Subcutaneous abdominal adipose tissue (tissue), 5 donors: ENCODE results near the gene CNGA1.
"Not testable (repeated sequence)": the region's sequence is repeated elsewhere in the genome, so short reads cannot be mapped to it uniquely, and the experiment has no call there.

Experiments used
- H3K27ac ChIP-seq: one replicate; pipeline ENCODE4 v1.7.0; 2013; ENCODE audit warnings: low read depth, mild to moderate bottlenecking, inconsistent platforms, low read length, moderate library complexity
- H3K27me3 ChIP-seq, 5 donors: one replicate each; pipeline ENCODE4 v1.7.0; 2013; ENCODE audit warnings: low read length in 5 of 5, inconsistent platforms in 1 of 5; ENCODE audit not compliant: control insufficient read depth in 5 of 5, insufficient read depth in 4 of 5
- H3K36me3 ChIP-seq, 5 donors: one replicate each; pipeline ENCODE4 v1.7.0; 2013; ENCODE audit warnings: low read length in 5 of 5; ENCODE audit not compliant: control insufficient read depth in 5 of 5, insufficient read depth in 5 of 5
- H3K4me1 ChIP-seq, 5 donors: one replicate each; pipeline ENCODE4 v1.7.0; 2013; ENCODE audit warnings: low read length in 5 of 5, mild to moderate bottlenecking in 3 of 5, moderate library complexity in 1 of 5; ENCODE audit not compliant: control insufficient read depth in 5 of 5, insufficient read depth in 5 of 5
- H3K4me3 ChIP-seq, 5 donors: one replicate each; pipeline ENCODE4 v1.7.0; 2013; ENCODE audit warnings: low read length in 5 of 5, low read depth in 1 of 5
- H3K9ac ChIP-seq, 5 donors: one replicate each; pipeline ENCODE4 v1.7.0; 2013; ENCODE audit warnings: low read length in 5 of 5, mild to moderate bottlenecking in 4 of 5, moderate library complexity in 3 of 5
- H3K9me3 ChIP-seq, 5 donors: one replicate each; pipeline ENCODE4 v1.7.0; 2013; ENCODE audit warnings: low read length in 5 of 5; ENCODE audit not compliant: control insufficient read depth in 5 of 5
- donor health status: healthy.
- donor health status: healthy.
- donor health status: healthy.
- donor health status: healthy.
- donor health status: healthy.

Gene CNGA1

DNA sequence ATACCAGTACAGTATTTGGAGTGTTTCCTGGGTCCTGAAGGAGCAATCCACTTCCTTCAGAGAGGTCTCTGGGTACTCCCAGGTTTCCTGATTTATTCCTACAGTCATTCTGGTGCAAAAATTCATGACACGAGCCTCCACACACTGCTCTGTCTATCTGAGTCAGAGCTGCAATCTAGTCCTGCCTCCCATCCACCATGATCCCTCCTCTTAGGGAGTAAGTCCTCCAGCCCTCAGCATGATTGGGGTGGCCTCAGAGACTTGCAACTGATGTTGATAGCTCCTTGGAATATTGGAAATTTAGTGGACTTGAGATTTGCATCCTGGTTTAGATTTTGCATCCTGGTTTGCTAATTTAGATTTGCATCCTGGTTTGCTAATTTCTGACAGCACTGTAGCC, 20.5 kb downstream of the CNGA1 start:
- Histone ChIP-seq H3K4me3 (no peak overlapping the region), H3K9me3 (peaks cover 0 to 6% (median 3%) of the 10 kb centered on the region in 5 donors), H3K9ac (no peak overlapping the region), H3K27me3 (no peaks in the 10 kb centered on the region), H3K27ac (no peak overlapping the region), H3K4me1 (no peaks in the 10 kb centered on the region), H3K36me3 (no peaks in the 10 kb centered on the region)

- H3K9me3 ChIP-seq = peaks cover 0 to 19% (median 6%) of the 10 kb centered on the region in 5 donors
- H3K27me3 ChIP-seq, H3K4me3 ChIP-seq, H3K27ac ChIP-seq, H3K36me3 ChIP-seq, H3K9ac ChIP-seq, H3K4me1 ChIP-seq: not testable (repeated sequence)
Measured at GRCh38 chr4:47992475-47992874, 24.0 kb downstream of the CNGA1 start.

- no peaks in the 10 kb centered on the region for H3K4me1 ChIP-seq
- no peak overlapping the region for H3K9ac ChIP-seq
- no peak overlapping the region for H3K27ac ChIP-seq
- no peaks in the 10 kb centered on the region for H3K36me3 ChIP-seq
- H3K4me3 ChIP-seq = no peak overlapping the region
- H3K9me3 ChIP-seq = peaks cover 0 to 19% (median 6%) of the 10 kb centered on the region in 5 donors
- no peaks in the 10 kb centered on the region for H3K27me3 ChIP-seq
Measured at GRCh38 chr4:47990145-47990544, 26.3 kb downstream of the CNGA1 start.

- Histone ChIP-seq H3K36me3 (no peaks in the 10 kb centered on the region), H3K4me1 (no peaks in the 10 kb centered on the region), H3K27me3 (no peaks in the 10 kb centered on the region), H3K9me3 (no peaks in the 10 kb centered on the region), H3K27ac (no peak overlapping the region), H3K4me3 (no peak overlapping the region), H3K9ac (no peak overlapping the region)
Measured at GRCh38 chr4:47974566-47974965, 41.9 kb downstream of the CNGA1 start.

- H3K9me3 ChIP-seq = no peaks in the 10 kb centered on the region
- no peaks in the 10 kb centered on the region for H3K4me1 ChIP-seq
- H3K36me3 ChIP-seq = no peaks in the 10 kb centered on the region
- no peak overlapping the region for H3K27ac ChIP-seq
- H3K9ac ChIP-seq = no peak overlapping the region
- H3K4me3 ChIP-seq = no peak overlapping the region
- H3K27me3 ChIP-seq = no peaks in the 10 kb centered on the region
Measured at GRCh38 chr4:47972721-47973120, 43.8 kb downstream of the CNGA1 start.

- no peak overlapping the region for H3K27ac ChIP-seq
- no peaks in the 10 kb centered on the region for H3K4me1 ChIP-seq
- no peak overlapping the region for H3K4me3 ChIP-seq
- no peaks in the 10 kb centered on the region for H3K9me3 ChIP-seq
- no peak overlapping the region for H3K9ac ChIP-seq
- H3K36me3 ChIP-seq = no peaks in the 10 kb centered on the region
- no peaks in the 10 kb centered on the region for H3K27me3 ChIP-seq
Measured at GRCh38 chr4:47972181-47972580, 44.3 kb downstream of the CNGA1 start.

DNA sequence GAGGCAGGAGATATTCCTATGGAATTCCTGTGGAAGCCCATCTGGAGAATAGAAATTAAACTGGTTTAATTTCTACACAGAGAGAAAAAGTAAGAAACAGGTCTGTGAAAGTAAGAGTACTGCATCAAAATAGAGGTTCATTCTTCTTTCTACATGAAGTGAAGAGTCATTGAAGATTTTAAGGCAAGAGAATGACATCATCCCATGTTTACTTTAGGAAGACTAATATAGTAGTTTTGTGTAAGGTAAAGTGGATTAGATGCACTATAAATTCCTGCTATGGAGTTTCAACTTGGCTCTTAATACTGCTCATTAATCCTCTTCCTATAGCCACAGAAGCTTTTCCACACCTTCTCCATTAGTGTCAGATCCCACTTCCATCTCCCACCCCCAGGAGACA, 47.6 kb downstream of the CNGA1 start:
- Histone ChIP-seq H3K27me3 (no peaks in the 10 kb centered on the region), H3K4me1 (no peaks in the 10 kb centered on the region), H3K4me3 (no peak overlapping the region), H3K9me3 (no peaks in the 10 kb centered on the region), H3K27ac (no peak overlapping the region), H3K9ac (no peak overlapping the region), H3K36me3 (no peaks in the 10 kb centered on the region)

- Histone ChIP-seq H3K9ac (no peak overlapping the region), H3K4me3 (no peak overlapping the region), H3K27me3 (no peaks in the 10 kb centered on the region), H3K9me3 (peaks cover 0 to 3% (median 0%) of the 10 kb centered on the region in 5 donors), H3K4me1 (no peaks in the 10 kb centered on the region), H3K36me3 (no peaks in the 10 kb centered on the region), H3K27ac (no peak overlapping the region)
Measured at GRCh38 chr4:47954677-47955076, 61.8 kb downstream of the CNGA1 start.

- H3K4me1 ChIP-seq = no peaks in the 10 kb centered on the region
- H3K27me3 ChIP-seq = no peaks in the 10 kb centered on the region
- peaks cover 0 to 3% (median 0%) of the 10 kb centered on the region in 5 donors for H3K9me3 ChIP-seq
- no peak overlapping the region for H3K4me3 ChIP-seq
- no peaks in the 10 kb centered on the region for H3K36me3 ChIP-seq
- H3K27ac ChIP-seq = no peak overlapping the region
- no peak overlapping the region for H3K9ac ChIP-seq
Measured at GRCh38 chr4:47954245-47954644, 62.2 kb downstream of the CNGA1 start.

DNA sequence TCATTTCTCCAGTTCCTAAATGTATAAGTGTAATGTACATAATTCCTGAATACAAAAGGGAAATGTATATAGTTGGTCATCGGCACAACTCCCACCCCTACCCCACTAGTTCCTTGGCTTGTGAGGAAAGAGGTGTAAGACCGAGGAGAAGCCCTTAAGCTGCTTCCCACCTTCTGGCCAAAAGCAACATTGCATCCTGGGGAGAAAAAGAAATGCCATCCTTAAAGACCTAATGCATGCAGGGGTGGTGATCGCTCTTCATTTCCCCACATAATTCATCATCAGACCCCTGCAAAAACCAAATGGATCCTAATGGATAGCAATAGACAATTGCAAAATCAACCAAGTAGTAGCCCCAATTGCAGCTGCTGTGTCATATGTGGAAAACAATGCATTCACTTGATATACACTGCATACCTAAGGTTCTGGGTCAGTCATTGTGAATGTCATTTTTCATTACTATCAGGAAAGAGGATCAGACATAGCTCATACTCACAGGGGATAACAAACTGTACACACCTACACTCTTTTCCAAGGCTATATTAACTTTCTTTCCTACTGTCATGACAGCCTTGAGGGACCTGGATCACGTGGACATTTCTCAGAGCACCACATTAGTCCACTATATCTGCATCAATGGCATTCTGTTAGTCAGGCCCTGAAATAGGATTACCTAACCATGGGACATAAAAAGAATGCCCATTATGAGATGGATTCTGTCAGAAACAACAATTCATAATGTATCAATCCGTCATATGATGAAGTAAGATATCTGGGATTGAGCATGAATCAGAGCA, 70.4 kb downstream of the CNGA1 start:
- Histone ChIP-seq H3K9ac (no peak overlapping the region), H3K27me3 (no peaks in the 10 kb centered on the region), H3K9me3 (no peaks in the 10 kb centered on the region), H3K27ac (no peak overlapping the region), H3K4me3 (no peak overlapping the region), H3K4me1 (no peaks in the 10 kb centered on the region), H3K36me3 (no peaks in the 10 kb centered on the region)
